Liver (tissue), 3 donors: ENCODE measurements around the gene RIN1.

ENCODE experiments used
- GABPA ChIP-seq, 2 donors: IDR thresholded peaks in 1 of 2; conservative IDR thresholded peaks in 1 of 2; 2 replicates each; pipeline ENCODE4 v1.6.1; 2016; ENCODE audit warnings: antibody characterized with exemption in 2 of 2, mild to moderate bottlenecking in 1 of 2, moderate library complexity in 1 of 2
- TF ChIP-seq, protein P1 (sequence below): IDR thresholded peaks from 2 replicates; pipeline ENCODE4 v1.6.1; 2016; ENCODE audit warnings: antibody characterized with exemption
- TF ChIP-seq, protein P2 (sequence below): fragments of 150-350 bp; IDR thresholded peaks from 2 replicates; pipeline ENCODE4 v1.5.1; 2017; ENCODE audit warnings: improper control_type of control experiment, low read depth, low read length; ENCODE audit not compliant: missing input control
- donor health status: healthy.
- donor health status: healthy.

DNA sequence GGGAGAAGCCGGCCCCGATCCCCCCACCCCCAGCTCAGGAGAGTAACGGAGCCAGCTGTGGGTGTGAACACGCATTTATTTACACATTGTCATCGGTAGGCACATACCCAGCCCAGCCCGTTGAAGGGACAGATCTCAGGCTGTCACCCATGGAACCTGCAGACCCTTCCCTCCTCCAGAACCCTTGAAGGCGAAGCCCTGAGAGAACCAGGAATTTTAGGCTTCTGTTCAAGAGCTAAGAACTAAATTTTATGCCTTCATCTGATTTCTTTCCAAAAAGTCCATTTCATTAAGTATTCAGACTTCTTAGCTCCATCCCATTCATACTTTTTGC, 9.0 kb upstream of the RIN1 start:
- TF ChIP-seq, protein P1, sequence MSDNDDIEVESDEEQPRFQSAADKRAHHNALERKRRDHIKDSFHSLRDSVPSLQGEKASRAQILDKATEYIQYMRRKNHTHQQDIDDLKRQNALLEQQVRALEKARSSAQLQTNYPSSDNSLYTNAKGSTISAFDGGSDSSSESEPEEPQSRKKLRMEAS, result no peak
- TF ChIP-seq, protein P2, sequence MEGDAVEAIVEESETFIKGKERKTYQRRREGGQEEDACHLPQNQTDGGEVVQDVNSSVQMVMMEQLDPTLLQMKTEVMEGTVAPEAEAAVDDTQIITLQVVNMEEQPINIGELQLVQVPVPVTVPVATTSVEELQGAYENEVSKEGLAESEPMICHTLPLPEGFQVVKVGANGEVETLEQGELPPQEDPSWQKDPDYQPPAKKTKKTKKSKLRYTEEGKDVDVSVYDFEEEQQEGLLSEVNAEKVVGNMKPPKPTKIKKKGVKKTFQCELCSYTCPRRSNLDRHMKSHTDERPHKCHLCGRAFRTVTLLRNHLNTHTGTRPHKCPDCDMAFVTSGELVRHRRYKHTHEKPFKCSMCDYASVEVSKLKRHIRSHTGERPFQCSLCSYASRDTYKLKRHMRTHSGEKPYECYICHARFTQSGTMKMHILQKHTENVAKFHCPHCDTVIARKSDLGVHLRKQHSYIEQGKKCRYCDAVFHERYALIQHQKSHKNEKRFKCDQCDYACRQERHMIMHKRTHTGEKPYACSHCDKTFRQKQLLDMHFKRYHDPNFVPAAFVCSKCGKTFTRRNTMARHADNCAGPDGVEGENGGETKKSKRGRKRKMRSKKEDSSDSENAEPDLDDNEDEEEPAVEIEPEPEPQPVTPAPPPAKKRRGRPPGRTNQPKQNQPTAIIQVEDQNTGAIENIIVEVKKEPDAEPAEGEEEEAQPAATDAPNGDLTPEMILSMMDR, result no peak
- TF ChIP-seq GABPA (IDR thresholded peaks at IDR 0.05 in 1 of 2, conservative IDR thresholded peaks at IDR 0.05 in 1 of 2), result no peak
